NCI-H1436 (cell line): Measurements from ENCODE around the gene FLACC1.
A peak's percentile ranks its signal among the peaks of the same experiment; 100 is the strongest.

Experiments
- DNase-seq: peaks from one replicate; lab custom pipeline; 2025; lab: John Stamatoyannopoulos, UW

The FLACC1 gene

DNA sequence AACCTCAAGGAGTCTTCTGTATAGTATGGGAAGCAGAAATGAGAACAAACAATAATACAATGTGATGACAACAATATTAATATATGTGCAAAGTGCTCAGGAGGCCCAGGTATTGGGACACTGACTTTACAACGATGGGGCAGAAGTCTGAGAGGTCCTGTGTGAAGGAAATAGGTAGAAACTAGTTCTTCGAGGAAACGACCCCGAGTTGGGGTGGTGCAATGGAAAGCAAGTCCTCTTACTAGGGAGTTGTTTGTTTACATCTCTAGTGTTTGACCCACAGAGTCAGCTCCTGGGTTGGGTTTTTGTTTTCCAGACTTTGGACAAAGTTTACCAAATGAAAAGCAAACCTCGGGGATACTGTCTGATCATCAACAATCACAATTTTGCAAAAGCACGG lies 80.6 kb downstream of the FLACC1 start:
- DNase-seq: no peak

DNA sequence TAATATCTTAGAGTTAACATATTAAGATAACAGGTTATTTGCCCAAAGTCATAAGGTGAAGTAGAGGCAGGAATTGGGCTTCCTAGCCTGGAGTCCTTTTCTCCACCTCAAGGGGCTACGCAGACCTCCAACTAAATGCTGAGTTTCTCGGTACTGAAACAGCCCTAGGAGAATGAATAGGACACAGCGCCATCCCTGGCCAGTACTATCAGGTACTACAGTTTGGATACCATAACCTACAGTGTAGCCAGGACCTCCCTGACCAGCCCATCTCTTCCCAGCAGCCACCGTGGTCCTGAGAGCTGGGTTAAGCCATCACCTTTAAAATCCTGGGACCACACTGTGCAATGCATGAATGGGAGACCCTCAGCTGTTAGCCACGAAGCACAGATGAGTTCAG lies 81.2 kb downstream of the FLACC1 start:
- DNase-seq: no peak

DNA sequence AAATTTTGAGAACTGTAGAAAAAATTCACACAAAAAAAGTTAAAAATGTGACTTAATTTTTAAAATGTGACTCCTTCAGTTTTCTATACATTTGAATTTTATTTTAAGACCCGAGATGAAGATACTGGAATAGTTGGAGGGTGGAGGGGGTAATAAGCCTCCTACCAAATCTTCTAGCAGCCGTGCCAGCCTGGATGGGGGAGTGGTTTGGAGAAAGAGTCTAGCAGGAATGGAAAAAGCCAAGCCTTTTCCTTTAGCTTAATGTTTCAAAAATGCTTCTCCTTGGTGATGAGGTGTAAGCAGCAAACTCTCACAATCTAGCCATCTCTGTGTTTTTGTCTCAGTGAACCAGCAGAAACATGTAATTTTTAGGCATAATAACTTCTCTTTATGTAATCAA lies 82.1 kb downstream of the FLACC1 start:
- DNase-seq: no peak

DNA sequence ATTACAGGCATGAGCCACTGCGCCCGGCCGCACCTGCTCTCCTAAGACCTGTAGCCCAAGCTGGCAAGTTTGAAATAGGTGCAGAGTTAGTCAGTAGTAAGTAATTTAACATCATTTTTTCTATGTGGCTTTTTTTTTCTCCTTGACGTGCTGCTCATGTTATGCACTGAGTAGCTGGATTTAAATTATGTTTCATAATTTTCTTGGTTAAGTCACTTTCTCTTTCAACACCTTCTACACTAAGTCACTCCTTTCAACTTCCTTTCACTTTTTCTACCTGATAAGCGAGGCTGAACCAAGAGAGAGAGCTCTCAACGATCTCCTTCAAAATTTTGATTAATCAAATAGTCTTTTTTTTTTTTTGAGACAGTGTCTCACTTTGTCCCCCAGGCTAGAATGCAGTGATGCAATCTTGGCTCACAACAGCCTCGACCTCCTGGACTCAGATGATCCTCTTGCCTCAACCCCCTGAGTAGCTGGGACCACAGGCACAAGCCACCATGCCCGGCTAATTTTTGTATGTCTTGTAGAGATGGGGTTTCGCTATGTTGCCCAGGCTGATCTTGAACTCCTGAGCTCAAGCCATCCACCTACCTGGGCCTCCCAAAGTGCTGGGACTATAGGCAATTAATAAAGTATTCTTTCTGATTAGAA lies 83.7 kb downstream of the FLACC1 start:
- no peak for DNase-seq

DNA sequence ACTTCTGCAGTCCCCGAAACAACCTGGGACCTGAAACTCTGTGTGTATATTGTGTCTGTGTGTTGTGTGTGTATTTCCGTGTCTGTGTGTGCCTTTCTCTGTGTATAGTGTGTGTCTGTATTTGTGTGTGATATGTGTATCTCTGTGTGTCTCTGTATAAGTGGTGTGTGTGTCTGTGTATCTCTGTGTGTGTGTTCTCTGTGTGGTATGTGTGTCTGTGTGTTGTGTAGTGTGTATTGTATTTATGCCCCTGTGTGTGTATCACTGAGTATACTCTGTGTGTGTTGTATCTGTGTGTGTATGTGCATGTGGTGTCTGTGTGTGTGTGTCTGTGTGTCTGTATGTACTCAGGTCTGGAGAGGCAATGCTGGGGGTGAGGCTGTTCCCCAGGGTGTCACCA lies 85.2 kb downstream of the FLACC1 start:
- DNase-seq: no peak

DNA sequence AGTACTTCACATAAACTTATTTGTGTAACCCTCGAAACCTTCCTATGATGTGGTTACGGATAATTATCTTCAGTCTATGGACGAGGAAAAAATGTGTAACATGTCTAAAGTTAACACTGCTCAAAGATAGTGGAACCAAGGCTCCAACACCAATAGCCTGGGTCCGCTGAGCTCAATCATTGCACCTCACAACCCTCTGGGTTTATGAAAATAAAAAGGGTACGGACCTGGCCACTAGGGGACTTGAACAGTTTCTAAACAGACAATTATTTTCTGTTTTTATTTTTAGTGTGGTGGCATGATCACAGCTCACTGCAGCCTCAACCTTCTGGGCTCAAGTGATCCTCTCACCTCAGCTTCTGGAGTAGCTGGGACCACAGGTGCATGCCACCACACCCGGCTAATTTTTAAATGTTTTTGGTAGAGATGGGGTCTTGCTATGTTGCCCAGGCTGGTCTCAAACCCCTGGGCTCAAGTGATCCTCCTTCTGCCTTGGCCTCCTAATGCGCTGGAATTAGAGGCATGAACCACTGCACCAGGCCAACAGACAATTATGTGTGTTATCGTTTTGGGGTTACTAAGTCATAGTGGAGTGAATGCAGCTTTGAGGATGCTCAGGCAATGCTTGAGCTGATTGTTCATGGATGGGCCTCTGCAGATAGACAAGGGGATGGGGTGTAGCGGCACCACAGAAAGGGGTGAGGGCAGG lies 86.7 kb downstream of the FLACC1 start:
- no peak for DNase-seq

DNA sequence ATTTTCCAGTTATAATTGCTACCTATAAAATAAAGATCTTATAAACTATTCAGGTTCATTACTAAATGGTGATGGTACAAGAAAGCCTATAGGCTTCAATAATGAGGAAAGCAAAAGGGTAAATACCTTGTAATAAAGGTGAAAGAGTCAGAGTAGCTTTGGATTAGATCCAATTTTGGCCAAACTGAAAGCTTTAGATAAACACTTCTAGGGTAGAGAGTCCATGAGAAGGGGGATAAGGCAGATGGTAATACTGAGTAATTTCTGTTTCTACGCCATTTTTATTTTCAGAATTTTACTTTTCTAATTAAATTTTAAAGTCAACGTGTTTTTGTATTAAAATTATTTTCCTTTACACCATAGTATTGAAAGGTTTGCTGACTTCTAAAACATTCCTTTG lies 87.4 kb downstream of the FLACC1 start:
- DNase-seq: no peak

DNA sequence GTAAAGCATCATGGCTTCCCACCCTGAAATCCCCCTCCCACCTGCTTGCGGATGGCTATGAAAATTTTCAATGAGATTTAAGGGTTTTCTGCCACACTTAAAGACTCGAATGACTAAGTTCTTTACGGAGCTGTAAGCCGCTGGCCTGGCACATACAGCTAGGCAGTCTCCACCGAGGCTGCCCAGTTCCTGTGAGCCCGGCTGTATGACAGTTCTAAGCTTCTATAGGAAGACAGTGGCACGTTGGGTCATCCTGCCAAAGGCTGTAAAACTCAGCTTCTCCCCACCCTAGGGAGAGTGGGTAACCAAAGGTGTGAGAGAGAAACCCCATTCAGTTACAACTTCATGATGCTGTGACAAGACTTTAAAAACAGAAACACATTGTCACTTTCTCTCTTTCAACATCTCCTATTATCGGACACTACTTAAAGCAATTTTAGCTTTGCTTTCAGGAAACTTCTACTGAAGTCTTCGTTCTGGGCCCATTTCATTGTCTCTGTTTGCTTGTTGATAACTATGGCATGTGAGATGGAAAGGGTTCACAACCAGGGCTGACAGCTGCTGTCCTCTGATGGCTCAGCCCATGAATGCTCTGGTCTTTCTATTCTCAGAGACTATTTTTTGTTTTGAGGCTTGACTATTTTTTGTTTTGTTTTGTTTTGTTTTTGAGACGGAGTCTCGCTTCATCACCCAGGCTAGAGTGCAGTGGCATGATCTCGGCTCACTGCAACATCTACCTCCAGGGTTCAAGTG lies 89.7 kb downstream of the FLACC1 start:
- DNase-seq: no peak

DNA sequence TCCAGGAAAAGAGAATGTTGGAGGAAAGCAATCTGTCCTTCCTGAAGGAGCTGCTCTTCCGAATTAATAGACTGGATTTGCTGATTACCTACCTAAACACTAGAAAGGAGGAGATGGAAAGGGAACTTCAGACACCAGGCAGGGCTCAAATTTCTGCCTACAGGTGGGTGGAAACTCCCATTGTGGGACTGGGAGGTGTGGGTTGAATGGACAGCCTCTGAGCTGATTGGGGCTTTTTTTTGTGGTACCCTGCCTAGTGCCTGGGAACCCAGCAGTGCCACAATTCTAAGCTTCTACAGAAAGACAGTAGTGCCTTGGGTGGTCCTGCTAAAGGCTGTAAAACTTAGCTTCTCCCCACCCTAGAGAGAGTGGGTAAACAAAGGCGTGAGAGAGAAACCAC lies 90.5 kb downstream of the FLACC1 start:
- DNase-seq: no peak

DNA sequence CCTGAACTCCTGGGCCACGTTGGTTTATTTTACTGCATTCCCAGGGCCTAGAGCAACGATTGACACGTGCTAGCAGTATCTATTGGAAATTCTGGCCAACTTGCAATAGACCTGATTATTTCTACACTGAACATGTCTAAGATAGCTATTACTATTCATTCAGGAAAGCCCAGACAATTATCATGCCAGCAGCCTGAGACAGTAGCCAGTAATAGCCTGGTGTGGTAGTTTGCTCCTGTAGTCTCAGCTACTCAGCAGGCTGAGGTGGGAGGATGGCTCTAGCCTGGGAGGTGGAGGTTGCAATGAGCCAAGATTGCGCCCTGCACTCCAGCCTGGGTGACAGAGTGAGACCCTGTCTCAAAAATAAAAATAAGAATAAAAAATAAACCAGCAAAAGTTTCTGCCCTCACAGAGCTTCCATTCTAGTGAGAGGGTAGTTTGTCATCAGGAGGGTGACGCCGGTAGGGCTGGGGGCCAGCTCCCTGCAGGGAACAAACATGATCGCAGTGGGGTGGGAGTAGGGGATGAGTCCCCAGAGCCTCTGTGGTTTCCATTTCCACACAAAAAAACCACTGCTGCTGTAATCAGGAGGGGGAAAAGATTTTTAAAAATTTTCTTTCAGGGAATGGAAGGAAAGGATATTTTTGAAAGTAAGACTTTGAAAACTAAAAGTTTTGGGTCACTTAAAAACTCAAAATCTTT lies 92.5 kb downstream of the FLACC1 start:
- no peak for DNase-seq

DNA sequence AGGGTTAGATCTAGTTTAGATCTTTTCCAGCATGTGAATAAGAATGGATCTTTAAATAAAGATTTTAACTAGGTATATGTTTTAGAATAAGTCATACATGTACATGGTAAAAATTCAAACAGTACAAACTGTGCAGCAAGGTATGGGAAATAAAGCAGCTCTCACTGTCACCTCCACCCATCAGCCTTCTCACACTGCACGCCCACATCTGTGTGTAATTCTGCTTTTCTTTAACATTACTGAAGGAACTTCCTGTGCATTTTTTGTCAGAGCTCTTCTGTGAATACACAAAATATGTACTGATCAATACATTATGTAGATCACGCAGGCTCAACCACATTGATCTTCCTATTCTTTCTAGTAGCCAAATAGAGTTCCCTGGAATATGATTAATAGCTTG lies 93.4 kb downstream of the FLACC1 start:
- no peak for DNase-seq

DNA sequence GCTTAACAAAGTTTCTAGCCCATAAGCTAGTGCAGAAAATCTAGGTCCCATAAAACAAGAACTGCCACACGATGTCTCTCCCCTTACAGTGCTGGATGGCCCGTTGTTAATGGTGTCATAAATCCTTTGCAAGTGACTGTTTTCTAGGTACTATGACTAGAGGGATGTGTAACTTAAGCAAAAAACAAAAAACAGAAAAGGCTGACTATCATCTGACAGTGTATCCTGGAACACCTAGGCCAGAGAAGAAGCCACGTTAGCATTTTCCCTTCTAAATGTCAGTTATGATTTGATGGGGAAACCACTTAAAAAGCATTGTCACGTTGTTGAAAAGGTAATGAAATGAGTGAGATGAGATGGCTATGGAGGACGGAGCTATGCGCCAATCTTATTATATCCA lies 94.4 kb downstream of the FLACC1 start:
- no peak for DNase-seq

DNA sequence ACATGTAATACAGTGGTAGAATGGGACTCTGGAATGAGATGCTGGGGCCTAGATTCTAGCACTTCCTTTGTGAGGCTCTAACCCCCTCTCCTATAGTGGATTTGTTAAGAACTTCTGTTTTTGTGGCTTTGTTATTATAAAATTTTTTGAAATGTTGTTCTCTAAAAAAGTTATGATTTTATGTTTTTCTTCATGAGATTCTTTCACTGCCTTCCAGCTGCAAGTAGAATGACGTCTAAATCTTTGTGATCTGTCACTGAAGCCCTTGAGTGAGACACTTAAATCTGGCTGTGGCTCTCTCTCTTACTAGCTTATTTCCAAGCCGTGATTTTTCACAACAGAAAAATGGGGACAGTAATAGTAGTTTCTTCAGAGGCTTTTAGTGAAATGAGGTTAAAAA lies 95.2 kb downstream of the FLACC1 start:
- DNase-seq: no peak

DNA sequence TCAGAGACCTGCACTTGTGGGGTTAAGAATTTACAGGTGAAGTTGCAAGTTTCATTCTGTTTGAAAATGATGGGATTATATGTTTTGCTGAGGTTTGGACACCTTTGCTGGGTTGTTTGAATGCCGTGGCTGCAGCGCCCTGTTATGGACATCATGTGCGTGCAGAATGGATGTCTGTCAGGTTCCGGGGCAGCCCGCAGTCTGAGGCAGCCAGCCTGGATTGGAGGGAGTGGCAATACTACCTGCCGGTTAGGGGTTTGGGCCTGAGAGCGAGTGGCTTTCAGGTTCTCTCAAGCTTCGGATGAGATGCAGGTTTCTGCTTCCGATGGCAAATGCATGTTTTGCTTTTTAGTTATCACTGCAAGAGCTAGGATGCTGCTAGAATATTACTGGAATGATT lies 95.7 kb downstream of the FLACC1 start:
- no peak for DNase-seq

DNA sequence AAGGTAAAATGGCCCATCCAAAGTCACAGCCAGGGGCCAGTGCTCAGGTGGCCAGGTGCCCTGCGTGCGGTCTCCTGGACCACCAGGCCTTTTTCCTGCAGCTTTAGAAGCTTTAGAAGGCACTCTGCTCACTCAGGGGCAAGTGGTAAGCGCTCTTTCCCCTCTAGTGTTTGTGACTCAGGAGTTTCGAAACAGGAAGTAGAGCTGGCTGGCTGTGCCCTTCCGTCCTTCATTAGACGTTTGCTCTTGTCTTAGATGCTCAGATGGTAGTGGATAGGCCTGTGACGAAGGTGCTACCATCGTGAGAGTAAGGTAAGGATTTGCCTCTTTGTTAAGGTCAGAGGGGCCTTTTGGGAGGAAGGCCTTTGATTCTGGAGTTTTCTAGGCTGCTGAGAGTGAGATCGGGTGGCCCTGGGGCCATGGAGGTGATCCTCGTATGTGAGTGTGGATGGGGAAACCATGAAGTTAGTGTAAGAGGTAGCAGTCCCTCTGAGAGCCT lies 96.8 kb downstream of the FLACC1 start, which contains the start of gene CASP8:
CASP8 (plus strand) TSS at position 235 of the 499 bp plus-strand sequence. CDS start 5,951 bp downstream, outside the sequence.
- no peak for DNase-seq

DNA sequence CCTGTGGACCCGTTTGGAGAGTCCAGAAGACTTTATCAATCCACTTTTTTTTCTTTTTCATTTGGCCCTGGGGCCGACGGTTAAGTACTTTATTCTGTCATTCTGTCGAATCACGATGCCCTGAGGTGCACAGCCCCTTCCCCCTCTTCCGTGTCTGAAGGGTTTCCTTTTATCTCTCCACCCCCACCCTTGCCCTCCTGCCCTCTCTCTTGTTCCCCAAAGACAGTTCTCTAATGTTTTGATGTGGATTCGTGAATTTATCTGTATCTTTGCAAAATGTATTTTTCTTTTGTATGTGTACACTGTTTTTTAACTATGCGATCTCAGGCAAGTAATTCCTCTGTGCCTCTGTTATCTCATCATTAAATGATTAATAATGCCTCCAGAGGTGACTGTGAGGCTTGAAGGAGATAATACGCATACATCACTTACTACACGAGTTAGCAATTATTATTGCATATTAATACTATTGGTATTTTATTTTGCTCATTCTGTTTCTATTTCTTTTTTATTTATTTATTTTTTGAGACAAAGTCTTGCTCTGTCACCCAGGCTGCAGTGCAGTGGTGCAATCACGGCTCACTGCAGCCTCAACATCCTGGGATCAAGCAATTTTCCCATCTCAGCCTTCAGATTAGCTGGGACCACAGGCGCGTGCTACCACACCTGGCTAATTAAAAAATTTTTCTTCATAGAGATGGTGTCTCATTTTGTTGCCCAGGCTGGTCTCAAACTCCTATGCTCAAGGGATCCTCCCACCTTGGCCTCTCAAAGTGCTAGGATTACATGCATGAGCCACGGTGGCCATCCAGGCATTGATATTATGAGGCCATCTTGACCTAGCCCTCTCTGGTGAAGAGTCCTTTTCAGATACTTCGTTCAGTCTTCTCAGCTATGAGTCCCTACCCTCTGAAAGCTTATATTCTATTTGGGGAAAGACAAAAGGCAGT lies 98.2 kb downstream of the FLACC1 start:
- DNase-seq: no peak

DNA sequence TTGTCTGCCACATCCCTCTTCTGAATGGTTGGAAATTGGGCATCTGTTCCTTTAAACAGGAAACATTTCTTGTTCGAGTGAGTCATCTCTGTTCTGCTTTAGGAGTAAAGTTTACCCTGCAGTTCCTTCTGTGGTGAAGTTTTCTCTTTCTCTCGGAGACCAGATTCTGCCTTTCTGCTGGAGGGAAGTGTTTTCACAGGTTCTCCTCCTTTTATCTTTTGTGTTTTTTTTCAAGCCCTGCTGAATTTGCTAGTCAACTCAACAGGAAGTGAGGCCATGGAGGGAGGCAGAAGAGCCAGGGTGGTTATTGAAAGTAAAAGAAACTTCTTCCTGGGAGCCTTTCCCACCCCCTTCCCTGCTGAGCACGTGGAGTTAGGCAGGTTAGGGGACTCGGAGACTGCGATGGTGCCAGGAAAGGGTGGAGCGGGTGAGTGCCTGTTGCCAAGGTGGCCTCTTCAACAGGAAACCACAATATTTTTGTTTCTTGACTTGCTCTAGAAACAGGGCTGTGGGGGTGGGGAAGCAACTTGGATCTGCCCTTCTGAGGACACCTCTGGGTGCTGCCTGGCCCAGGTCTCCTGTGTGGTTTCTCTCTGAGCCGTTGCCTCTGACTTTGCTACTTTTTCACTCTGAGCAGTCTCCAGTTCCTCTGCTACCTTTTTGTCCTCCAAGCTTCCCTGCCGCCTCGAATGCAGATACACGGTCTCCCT lies 99.0 kb downstream of the FLACC1 start:
- peak; percentile 26 for DNase-seq

DNA sequence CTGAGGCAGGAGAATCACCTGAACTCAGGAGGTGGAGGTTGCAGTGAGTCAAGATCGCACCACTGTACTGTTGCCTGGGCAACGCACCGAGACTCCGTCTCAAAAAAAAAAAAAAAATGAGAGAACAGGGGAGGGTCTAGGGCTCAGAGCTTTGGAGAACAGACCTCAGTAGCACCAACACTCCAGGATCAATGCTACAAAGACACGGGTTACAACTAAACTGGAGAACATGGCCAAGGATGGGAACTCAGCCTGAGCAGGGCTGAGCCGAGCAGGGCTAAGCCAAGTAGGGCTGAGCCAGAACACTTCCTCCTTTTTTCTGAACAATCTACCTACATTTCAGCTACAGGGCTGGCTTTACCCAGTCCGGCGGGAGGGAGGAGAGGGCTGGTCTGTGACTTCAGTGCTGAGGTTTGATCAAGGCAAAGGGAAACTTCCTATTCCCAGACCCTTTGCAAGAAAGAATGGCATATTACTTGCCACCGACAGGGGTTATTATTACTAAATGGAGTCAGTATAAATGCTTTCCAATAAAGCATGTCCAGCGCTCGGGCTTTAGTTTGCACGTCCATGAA lies 99.7 kb downstream of the FLACC1 start:
- DNase-seq: no peak

DNA sequence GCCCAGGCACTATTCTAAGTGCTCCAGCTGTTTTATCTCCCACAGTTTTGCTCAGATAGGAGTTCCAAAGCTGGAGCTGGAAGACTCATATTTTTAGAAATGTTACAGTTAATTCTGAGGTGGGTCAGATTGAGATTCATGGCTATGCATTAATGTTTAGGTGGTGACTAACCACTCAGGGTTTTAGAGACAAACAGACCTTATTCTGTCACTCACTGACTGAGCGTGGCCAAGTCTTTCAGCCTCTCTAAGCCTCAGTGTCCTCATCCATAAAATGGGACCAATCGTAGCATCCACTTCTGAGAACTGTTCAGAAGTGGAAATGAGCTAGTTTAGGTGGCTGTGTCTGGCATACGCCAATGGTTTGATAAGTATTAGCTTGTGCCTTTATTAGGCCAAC lies 101.1 kb downstream of the FLACC1 start:
- no peak for DNase-seq

DNA sequence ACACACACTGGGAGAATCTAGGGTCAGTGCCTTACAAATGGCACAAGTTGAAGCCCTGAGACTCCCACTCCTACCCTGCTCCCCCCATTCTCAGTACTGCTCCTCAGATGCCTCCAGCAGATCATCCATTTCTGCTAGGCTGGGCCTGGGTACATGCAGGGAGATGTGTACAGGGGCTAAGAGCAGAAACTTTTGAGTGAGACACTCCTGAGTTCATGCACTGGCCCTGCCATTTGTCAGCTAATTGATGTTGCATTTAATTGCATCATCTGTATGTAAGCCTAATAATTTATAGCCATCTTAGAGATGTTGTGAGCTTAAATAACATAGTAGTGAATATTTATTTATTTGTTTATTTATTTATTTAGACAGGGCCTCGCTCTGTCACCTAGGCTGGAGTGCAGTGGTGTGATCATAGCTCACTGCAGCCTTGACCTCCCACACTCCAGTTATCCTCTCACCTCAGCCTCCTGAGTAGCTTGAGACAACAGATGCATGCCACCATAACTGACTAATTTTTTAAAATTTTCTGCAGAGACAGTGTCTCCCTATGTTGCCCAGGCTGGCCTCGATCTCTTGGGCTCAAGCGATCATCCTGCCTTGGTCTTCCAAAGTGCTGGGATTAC lies 101.6 kb downstream of the FLACC1 start:
- no peak for DNase-seq
